A673 (cell line): Measurements from ENCODE around the gene FLT1.

Source experiments
- EZH2 ChIP-seq: fragments of 200-600 bp; sonication (generic); IDR thresholded peaks from 2 replicates; pipeline ENCODE4 v1.6.1; 2017; ENCODE audit warnings: borderline replicate concordance, low read depth, mild to moderate bottlenecking, mixed read lengths, antibody characterized with exemption, low read length; ENCODE audit not compliant: poor library complexity, severe bottlenecking
- TF ChIP-seq, protein P1 (sequence below): fragments of 300-800, 200-600 bp; sonication (generic); conservative IDR thresholded peaks from 2 replicates; pipeline ENCODE4 v1.5.1; 2017; ENCODE audit warnings: low read depth, mild to moderate bottlenecking, antibody characterized with exemption, low read length, moderate library complexity, mixed read lengths

DNA sequence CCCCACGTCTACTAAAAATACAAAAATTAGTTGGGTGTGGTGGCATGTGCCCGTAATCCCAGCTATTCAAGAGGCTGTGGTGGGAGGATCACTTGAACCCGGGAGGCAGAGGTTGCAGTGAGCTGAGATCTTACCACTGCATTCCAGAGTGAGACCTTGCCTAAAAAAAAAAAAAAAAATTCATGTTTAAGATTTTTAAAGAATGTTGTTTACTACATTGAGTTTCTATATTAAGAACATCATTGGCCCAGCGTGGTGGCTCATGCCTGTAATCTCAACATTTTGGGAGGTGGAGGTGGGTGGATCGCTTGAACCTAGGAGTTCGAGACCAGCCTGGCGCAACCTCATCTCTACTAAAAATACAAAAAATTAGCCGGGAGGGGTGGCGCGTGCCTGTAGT is 31.9 kb upstream of the FLT1 start:
- TF ChIP-seq, protein P1, sequence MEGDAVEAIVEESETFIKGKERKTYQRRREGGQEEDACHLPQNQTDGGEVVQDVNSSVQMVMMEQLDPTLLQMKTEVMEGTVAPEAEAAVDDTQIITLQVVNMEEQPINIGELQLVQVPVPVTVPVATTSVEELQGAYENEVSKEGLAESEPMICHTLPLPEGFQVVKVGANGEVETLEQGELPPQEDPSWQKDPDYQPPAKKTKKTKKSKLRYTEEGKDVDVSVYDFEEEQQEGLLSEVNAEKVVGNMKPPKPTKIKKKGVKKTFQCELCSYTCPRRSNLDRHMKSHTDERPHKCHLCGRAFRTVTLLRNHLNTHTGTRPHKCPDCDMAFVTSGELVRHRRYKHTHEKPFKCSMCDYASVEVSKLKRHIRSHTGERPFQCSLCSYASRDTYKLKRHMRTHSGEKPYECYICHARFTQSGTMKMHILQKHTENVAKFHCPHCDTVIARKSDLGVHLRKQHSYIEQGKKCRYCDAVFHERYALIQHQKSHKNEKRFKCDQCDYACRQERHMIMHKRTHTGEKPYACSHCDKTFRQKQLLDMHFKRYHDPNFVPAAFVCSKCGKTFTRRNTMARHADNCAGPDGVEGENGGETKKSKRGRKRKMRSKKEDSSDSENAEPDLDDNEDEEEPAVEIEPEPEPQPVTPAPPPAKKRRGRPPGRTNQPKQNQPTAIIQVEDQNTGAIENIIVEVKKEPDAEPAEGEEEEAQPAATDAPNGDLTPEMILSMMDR = no peak
- no peak for TF ChIP-seq EZH2
